GM21786 (cell line): ENCODE measurements around the gene TMEM217.
"Not testable (repeated sequence)": the region's sequence is repeated elsewhere in the genome, so short reads cannot be mapped to it uniquely, and the experiment has no call there.

Experiments used
- ATAC-seq: cut with Tn5 transposase; IDR thresholded peaks from one replicate; pipeline ENCODE4 v1.9.1; 2021; ENCODE audit not compliant: unreplicated experiment

The TMEM217 gene

GRCh38 chr6:37257634-37258404 is at the start of gene TMEM217, which contains the start of gene TBC1D22B:
TSS of gene TMEM217 (minus strand) at chr6:37258144. CDS start at chr6:37219030, 39,114 bp downstream.
TSS of gene TBC1D22B (plus strand) at chr6:37257772. CDS start at chr6:37257918, 146 bp downstream.
- peak; percentile 98 for ATAC-seq

- not testable (repeated sequence) for ATAC-seq
Measured at GRCh38 chr6:37307484-37307883, 49.5 kb upstream of the TMEM217 start.

GRCh38 chr6:37306624-37307222 is 48.8 kb upstream of the TMEM217 start:
- no peak for ATAC-seq

GRCh38 chr6:37305841-37306425 is 48.0 kb upstream of the TMEM217 start:
- no peak for ATAC-seq

- no peak for ATAC-seq
Measured at GRCh38 chr6:37304766-37305165, 46.8 kb upstream of the TMEM217 start.

DNA sequence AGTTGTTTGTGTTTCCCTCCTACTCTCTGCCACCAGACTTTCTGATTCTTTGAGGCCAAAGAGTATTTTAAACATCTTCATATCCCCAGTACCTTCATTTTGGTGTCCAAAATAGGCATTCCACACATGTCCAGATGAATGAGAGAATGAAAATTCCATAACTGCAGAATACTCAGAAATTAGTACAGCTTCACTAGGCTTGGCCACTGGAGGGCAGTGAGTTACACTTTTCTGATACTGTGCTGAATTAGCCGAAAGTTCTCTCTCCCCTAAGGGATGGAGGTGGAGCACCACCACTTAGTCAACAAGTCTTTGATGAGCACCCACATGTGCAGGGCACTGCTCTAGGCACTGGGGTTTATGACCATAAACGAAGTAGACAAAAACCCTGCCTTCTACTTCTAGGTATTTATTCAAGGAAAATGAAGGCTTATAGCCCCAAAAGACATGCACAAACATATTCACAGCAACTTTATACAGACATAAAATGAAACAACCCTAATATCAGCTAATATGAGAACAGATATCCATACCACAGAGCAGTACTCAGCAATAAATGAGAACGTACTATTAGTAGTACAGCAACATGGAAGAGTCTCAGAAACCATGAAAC is 46.1 kb upstream of the TMEM217 start:
- ATAC-seq, result no peak

GRCh38 chr6:37303091-37303660 is 45.2 kb upstream of the TMEM217 start:
- no peak for ATAC-seq

DNA sequence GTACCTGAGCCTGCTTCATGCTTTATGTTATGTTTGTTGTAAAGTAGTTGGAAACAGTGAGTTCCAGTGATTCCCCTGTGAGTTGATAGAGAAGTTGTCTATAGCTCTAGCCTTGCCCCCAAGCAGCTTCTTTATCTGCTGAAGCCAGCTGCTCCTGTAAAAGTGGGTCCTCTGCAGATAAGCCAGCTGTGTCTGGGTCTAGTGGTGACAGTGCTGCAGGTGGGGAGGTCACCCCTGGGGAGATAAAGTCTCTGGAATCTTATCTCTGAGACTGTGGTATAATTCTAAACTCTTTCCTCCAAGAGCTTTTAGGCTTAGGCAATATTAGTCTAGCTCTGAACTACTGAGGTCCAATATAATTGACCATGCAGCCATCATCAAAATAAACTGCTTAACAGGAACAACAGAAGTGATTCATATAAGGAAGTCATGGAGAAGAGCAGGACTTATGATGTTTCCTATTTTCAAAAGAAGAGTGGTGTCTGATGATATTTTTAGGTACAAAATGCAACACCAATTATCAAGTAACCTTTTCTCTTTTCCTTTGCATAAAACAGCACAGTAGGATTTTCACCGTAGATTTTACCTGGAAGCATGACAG is 44.2 kb upstream of the TMEM217 start:
- no peak for ATAC-seq

DNA sequence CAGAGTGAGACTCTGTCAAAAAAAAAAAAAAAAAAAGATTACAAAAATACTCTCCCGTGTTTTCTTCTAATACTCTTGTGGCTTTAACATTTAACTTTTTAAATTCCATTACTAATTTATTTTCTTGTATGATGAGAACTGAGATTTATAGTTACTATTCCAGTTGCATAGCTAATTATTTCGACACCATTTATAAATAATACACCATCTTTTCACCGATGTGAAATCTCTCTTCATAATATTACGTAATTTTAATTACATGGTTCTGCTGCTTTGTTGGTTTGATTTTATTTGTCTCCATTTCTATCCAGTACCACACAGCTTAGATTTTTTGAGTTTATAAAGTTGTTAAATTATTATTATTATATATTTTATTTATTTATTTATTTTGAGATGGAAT is 42.0 kb upstream of the TMEM217 start:
- ATAC-seq, result no peak

GRCh38 chr6:37298958-37299357 is 41.0 kb upstream of the TMEM217 start:
- no peak for ATAC-seq

DNA sequence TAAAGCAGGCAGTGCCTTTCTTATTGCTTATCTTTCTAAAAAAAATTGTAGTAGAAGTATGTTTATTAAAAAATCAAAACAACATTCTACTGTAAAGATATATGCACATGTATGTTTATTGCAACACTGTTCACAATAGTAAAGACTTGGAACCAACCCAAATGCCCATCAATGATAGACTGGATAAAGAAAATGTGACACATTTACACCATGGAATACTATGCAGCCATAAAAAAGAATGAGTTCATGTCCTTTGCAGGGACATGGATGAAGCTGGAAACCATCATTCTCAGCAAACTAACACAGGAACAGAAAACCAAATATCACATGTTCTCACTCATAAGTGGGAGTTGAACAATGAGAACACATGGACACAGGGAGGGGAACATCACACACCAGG is 39.7 kb upstream of the TMEM217 start:
- not testable (repeated sequence) for ATAC-seq

GRCh38 chr6:37293426-37293825 is 35.5 kb upstream of the TMEM217 start:
- ATAC-seq, result no peak

- no peak for ATAC-seq
Measured at GRCh38 chr6:37289931-37290330, 32.0 kb upstream of the TMEM217 start.

DNA sequence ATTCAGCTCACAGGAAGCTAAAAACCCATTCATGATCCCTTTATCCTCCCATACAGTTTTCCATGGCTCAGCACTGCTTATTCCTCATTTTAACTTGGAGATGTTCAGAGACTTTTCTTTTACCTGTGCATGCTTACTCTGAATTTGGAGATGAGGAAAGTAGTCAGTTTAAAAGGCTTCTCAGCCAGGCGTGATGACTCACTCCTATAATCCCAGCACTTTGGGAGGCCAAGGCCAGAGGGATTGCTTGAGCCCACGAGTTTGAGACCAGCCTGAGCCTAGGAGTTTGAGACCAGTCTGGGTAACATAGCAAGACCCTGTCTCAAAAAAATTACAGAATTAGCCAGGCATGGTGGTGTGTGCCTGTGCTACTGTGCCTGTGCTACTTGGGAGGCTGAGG is 30.3 kb upstream of the TMEM217 start:
- no peak for ATAC-seq

GRCh38 chr6:37287519-37288157 is 29.7 kb upstream of the TMEM217 start:
- no peak for ATAC-seq

- ATAC-seq, result peak; percentile 36
Measured at GRCh38 chr6:37285861-37286311, 27.9 kb upstream of the TMEM217 start.

GRCh38 chr6:37284781-37285180 is 26.8 kb upstream of the TMEM217 start:
- ATAC-seq, result no peak

DNA sequence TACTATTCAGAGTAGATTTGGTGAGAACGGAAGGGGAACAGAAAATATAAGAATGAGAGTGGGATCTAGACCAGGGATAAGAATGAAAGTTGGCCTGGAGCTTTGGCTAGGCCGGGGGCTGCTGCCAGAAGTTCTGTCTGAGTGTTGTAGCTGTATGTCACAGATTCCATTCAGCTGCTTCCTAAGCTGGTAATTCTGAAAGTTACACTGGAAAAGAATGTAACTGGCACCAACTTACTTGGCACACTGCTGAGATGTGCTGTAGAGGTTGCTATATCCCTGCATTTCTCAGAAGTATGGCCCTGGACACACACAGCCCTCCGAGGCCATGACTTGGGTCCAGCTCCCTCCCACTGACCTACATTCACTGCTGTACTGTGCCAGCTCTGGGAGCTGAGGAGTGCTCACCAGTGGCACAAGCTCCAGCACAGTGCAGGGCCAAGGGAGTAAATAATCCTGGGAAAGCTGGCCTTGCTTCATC is 25.8 kb upstream of the TMEM217 start:
- ATAC-seq, result no peak

DNA sequence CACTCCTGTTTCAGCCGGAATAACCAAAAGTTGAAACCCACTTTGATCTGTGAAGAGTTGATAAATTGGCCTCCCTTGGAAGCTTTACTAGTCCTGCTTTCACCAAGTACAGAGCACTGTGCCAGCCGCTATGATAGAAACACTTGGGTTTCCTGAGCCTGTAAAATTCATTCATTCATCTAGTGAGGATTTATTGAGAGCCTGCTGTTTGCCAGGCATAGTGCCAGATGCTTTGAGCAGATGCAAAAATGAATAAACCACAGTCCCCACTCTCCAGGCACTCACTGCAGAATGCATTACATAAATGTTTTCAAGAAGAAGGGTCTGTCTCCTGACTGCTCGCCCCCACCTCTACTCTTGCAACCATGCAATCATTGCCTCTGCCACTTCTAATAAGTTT is 25.3 kb upstream of the TMEM217 start:
- no peak for ATAC-seq

DNA sequence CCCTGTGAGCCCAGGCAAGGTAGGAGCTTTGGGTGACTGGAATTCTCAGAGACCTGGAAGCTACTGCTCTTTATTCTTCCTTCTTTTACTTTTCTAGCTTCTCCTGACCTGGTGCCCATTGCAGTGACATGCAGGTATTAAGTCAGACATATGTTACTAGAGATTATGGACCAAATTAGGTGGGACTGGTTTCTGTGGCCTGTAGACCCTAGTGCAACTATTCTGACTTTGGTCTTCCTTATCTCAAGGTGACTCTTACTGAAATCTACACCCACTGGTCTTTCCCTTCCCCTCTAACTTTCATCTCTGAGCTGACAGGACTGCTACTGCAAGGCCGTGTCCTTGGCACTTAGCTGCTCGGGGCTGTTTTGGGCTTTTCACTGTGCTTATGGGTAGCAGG is 24.4 kb upstream of the TMEM217 start:
- no peak for ATAC-seq
